Eye (tissue), 1 donor: ENCODE data around the gene MIDN.
"Not testable (repeated sequence)": the region's sequence is repeated elsewhere in the genome, so short reads cannot be mapped to it uniquely, and the experiment has no call there.

ENCODE experiments used
- DNase-seq: peaks from one replicate; pipeline ENCODE4 v3.0.0-alpha.2; 2015

Gene MIDN

DNA sequence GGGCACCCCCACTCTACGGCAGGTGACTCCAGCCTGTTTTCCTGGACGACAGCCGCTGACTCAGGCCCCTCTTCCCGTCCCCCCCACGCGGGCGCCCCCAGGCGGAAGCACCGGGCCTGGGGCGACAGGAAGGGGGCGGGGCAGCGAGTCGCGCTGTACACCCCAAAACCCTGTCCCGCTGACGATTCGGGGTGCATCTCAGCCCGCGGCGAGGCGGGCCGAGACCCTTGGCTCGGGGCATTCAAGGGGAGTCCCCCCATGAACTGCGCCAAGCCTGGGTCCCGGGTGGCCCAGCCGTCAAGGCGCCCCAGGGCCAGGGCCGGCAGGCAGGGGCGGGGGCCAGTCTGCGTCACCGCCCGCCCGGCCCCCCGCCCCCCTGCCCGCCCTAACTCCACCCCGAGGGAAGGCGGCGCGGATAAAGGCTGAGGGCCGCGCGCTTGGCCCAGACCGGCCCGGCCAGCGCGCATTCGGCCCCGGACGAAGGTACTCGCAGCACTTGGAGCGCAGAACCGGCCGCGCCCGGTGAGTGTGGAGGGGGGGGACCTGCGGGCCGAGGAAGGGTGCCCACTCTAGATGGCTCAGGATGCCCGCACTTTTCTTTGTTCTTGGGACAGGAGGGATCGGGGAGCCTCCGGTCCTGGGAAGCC lies at the start of gene MIDN:
MIDN (plus strand) TSS at position 445 of the 647 bp plus-strand sequence. CDS start 1,714 bp downstream, outside the sequence.
- DNase-seq: peak; percentile 93

DNA sequence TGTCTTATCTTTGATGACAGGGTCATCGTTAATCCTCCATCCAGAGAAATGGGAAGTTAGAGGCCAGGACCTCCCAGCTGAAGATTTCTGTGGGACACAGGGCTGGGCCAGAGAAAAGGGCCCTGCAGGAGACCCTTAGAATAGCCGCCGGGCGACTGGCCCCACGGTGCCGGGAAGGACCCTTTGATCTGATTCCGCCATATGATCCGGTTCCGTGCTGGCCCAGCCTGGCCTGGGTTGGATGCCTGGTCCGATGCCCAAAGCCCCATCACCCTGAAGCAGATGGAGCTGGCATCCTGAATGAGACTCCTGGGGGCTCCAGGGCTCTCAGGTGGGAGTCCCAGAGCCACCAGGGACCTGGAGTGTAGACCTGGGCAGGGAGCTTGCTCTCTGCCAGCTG lies 48.9 kb upstream of the MIDN start:
- no peak for DNase-seq

DNA sequence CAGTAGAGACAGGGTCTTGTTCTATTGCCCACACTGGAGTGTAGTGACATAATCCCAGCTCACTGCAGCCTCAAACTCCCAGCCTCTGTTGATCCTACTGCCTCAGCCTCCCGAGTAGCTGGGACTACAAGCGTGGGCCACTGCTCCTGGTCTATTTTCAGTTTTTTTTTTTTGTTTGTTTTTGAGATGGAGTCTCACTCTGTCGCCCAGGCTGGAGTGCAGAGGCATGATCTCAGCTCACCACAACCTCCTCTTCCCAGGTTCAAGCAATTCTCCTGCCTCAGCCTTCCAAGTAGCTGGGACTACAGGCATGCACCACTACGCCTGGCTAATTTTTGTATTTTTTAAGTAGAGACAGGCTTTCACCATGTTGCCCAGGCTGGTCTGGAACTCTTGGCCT lies 47.8 kb upstream of the MIDN start:
- DNase-seq: not testable (repeated sequence)

DNA sequence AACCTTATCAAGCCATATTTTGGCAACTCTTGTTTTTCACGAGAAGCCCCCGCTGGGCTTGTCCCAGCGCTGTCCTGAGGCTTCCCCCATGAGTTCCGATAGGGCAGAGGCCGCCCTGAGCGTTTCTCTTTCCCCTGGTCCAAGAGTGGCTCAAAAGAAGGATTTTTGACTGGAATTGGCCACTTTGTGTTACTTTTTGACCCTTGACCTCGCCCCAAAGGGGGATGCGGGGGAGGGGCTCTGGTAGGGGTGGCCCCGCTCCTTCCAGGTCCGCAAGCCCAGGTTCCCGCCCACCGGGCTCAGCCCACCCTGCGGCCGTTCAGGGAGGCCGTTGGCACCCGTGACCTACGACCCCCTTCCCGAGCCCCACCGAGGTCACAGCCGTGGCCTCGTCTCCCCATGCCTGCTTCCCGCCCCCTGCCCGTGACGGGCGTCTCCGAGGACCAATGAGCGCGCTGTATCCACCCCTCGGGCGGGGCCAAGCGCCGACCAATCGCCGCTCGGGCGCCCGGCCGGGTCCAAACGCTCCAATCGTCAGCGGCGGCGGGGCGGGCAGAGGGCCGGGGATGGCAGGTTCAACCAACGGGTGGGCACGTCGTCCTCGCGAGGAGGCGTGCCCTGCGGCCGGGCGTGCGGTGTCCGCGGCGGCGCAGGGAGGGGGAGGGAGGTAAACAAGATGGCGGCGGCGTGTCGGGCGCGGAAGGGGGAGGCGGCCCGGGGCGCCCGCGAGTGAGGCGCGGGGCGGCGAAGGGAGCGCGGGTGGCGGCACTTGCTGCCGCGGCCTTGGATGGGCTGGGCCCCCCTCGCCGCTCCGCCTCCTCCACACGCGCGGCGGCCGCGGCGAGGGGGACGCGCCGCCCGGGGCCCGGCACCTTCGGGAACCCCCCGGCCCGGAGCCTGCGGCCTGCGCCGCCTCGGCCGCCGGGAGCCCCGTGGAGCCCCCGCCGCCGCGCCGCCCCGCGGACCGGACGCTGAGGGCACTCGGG lies 43.0 kb upstream of the MIDN start, which contains the start of gene STK11:
STK11 (plus strand) TSS at position 665 of the 986 bp plus-strand sequence. CDS start 1,136 bp downstream, outside the sequence.
- DNase-seq: peak; percentile 99

DNA sequence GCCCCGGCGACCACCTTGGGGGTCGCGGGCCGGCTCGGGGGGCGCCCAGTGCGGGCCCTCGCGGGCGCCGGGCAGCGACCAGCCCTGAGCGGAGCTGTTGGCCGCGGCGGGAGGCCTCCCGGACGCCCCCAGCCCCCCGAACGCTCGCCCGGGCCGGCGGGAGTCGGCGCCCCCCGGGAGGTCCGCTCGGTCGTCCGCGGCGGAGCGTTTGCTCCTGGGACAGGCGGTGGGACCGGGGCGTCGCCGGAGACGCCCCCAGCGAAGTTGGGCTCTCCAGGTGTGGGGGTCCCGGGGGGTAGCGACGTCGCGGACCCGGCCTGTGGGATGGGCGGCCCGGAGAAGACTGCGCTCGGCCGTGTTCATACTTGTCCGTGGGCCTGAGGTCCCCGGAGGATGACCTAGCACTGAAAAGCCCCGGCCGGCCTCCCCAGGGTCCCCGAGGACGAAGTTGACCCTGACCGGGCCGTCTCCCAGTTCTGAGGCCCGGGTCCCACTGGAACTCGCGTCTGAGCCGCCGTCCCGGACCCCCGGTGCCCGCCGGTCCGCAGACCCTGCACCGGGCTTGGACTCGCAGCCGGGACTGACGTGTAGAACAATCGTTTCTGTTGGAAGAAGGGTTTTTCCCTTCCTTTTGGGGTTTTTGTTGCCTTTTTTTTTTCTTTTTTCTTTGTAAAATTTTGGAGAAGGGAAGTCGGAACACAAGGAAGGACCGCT lies 42.1 kb upstream of the MIDN start:
- no peak for DNase-seq

DNA sequence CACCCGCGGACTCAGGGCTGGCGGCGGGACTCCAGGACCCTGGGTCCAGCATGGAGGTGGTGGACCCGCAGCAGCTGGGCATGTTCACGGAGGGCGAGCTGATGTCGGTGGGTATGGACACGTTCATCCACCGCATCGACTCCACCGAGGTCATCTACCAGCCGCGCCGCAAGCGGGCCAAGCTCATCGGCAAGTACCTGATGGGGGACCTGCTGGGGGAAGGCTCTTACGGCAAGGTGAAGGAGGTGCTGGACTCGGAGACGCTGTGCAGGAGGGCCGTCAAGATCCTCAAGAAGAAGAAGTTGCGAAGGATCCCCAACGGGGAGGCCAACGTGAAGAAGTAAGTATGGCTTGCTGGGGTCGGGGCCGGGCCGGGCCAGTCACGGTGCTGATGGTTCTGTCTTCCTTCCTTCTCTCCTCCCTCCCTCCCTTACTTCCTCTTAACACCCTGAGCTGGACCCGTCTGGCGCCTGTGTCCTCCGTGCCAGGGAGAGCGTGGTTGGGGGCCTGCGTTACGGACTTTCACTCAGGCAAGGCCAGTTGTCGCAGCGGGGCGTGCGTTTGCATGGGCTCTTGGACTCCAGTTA lies 41.4 kb upstream of the MIDN start:
- DNase-seq: peak; percentile 54

DNA sequence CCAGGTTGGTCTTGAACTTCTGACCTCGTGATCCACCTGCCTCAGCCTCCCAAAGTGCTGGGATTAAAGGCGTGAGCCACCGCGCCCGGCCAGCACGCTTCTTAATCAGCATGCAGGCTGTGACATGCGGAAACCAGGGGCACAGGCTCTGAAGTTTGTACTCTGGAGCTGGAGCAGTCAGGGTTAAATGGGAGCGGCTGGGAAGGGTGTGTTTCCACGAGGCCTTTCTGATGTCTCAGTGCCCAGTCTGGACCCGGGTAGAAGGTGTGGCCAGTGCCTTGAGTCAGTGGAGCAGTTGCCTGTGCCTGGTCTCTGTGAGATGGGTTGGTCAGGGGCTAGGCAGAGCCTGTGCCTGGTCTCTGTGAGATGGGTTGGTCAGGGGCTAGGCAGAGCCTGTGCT lies 39.6 kb upstream of the MIDN start:
- not testable (repeated sequence) for DNase-seq

DNA sequence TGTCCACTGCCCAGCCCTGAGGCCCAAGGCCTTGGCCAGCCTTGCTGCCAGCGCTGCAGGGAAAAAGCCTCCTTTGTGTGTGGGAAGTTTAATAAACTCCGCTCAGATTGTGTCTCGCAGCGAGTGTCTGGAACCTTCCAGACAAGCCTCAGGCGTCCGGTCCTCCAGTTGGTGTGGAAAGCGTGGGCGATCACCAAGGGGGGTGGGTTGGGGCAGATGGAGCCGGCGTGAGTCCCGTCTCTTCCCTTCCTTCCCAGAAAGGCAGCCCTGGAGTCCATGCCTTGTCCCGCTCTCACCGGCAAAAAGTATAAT lies 38.2 kb upstream of the MIDN start:
- no peak for DNase-seq

DNA sequence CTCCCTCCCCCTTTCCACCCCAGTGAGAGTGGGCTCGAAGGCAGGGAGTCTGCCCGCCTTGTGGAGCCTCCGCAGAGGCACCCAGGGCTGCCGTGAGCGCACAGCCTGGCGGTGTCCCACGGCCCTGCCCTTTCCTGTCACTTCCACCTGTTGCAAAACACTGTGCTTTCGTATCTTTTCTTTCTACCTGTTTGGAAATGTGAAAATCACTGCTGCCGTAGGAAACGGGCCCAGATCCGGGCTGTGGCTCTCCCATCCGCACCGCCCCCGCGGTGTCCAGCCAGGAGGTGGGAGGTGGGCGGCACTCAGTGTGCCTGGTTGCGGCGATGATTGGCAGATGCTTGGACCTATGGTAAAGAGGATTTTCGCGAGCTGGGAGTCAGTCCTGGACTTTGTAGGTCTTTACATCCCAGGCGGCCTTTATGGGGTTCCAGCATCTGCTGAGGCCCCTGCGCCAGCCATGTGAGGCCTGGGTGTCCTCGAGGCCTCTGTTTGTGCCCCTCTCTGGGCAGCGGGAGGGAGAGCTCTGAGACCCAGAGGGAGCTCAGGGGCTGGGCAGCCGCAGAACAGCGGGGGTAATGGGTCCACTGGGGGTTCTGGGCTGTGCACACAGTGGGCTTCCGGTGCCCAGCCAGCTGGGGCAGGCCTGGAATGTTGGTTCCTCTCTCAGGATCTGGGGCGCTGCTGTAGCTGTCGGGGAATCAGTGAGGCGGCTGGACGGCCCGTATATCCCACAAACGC lies 36.7 kb upstream of the MIDN start:
- DNase-seq: no peak

DNA sequence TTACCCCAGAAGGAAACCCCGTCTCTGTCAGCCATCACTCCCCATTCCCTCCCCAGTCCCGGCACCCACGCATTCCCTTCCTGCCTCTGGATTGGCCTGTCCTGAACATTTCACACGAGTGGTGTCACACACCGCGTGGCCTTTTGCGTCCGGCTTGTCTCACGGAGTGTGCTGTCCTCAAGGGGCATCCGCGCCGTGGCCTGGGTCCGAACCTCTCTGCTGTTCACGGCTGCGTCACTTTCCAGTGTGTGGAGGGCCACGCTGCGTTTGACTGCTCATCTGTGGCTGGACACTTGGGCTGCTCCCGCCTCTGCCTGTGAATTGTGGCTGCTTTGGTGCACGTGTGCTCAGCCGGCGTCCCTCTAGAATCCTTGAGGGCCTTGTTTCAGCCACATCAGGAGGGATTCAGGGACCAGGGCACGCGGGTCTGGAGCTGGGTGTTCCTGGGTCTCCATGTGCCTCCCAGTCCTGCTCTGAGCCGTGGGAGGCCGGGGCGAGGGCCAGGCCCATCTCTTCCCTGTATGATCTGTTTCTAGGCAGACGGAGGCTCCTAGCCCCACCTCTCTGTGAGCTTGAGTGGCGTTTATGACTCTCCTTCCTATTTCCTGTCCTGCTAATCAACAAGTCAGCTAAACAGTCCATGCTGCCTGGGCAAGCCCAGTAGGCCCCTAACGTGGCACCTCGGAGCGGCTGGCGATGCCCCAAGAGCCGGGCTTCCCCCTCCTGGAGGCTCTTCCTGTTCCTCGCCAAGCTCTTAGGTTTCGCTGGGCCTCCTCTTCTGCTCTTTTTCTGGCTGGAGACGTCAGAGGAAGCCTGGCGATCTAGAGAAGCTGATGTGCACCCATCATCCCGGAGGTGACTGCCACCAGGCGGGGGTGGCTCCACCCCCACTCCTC lies 34.7 kb upstream of the MIDN start:
- DNase-seq: no peak

DNA sequence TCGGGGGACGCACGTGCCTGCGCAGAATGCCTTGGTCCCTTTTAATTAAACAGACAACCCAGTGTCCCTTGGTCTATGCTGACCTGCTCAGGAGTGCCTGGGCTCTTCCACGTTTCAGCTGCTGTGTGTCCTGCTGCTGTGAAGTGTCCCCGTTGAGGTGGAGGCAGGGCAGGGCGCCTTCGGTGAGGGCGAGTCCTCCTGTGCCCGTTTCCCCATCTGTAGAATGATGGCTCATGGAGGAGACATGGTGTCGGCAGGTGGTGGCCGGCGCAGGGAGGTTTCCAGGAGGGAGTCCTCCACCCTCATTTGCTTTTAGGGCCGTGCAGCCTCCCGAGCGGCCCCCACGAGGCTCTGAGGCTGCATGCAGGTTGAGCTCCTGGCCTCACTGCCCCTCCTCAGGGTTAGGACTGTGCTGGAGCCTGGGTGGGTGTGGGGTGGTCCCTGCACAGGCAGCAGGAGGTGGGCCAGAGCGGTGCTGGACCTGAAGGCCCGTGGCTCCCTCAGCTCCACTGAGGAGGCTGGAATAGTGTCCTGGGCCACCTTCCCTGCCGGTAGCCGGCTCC lies 34.0 kb upstream of the MIDN start:
- no peak for DNase-seq

DNA sequence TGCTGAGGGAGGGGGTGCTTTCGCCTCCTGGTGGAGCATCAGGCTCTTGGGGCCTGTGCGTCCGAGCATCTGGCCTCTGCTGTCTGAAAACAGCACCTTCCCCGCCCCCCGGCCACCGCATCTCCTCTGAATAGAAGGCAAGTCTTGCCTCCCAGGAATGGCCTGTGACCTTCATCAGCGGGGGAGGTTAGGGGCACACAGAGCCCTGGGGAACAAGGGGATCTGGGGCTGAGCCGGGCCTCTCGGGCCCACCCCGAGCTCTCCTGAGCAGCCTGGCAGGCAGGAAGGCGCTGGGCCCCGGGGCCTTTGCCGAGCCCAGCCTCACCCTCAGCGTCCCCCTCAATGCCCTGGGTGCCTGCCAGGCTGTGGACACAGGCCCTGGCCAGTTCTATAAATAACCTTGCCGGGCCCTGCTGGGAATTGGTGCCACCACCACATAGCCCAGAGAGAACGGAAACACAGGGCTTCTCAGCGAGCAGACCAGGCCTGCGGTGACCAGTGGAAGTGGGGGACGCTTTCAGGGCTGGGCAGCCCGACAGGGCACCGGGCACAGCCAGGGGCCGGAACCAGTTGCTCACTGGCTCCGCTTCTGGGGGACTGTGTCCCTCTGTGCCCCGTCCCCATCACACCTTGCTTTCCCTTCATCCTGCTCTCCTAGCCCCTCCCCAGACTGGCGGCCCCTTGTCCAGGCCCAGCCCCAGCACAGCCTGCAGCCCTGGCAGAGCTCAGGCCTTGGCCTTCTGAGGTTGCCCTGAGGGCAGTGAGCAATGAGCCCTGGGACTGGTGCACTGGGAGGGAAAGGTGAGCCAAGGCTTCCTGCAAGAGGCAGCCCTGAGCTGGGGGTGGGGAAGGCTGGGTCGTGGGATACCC lies 33.3 kb upstream of the MIDN start:
- DNase-seq: no peak

DNA sequence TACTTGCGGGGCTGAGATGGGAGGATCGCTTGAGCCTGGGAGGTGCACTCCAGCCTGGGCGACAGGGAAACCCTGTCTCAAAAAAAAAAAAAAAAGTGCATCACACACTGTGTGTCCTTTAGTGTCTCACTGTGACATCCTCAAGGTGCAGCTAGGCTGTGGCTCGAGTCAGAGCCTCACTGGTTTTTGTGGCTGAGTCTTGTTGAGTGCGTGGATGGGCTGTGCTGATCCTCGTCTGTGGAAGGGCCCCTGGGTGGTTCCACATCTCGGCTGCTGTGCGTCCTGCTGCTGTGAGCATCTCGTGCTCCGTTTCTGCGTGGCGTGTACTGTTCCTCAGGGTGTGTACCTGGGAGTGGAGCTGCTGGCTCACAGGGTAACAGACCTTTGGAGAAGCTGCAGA lies 31.6 kb upstream of the MIDN start:
- DNase-seq: no peak

DNA sequence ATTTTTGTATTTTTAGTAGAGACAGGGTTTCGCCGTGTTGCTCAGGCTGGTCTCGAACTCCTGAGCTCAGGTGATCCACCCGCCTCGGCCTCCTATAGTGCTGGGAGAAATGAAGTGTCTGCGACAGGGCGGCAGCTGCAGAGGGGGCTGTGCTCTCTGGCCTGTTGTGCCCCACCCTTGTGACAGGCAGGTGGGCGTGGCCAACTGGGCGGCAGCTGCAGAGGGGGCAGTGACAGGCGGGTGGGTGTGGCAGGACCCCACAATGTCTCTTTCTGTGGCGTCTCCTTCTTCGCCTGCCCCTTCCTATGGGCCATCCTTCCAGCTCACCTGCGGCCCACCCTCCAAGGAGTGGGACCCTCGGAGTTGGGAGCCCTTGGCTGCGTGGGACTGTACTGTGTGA lies 31.0 kb upstream of the MIDN start:
- DNase-seq: no peak

DNA sequence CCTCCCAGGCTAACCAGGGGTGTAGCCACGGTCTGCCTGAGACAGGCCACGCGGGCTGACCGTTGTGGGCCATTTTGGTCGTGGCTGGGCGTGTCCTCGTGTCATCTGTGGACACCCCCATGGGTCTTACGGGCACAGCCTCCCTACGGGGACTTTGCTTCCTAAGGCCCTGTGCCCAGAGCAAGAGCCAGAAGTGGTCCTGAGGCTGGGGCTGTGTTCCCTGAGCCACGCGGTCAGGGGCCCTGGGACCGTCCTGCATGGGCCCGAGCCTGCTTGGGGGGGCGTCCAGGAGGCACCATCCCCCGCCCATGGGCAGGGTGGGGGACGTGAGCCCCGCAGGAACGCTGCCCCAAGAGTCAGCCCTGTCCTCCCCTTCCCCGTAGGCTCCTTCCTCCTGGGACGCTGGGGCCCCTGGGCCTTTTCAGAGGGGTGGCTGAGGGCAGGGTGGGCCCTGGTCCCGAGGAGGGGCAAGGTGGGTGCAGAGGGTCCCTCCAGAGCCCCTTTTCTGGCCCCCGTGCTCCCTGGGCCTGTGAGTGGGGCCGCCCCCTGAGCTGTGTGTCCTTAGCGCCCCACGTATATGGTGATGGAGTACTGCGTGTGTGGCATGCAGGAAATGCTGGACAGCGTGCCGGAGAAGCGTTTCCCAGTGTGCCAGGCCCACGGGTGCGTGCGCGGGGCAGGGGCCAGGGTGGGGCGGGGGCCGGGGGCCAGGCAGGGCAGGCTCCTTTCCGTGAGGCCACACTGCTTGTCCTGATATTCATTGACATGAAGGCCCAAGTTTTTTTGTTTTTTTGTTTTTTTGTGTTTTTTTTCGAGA lies 29.4 kb upstream of the MIDN start:
- no peak for DNase-seq

DNA sequence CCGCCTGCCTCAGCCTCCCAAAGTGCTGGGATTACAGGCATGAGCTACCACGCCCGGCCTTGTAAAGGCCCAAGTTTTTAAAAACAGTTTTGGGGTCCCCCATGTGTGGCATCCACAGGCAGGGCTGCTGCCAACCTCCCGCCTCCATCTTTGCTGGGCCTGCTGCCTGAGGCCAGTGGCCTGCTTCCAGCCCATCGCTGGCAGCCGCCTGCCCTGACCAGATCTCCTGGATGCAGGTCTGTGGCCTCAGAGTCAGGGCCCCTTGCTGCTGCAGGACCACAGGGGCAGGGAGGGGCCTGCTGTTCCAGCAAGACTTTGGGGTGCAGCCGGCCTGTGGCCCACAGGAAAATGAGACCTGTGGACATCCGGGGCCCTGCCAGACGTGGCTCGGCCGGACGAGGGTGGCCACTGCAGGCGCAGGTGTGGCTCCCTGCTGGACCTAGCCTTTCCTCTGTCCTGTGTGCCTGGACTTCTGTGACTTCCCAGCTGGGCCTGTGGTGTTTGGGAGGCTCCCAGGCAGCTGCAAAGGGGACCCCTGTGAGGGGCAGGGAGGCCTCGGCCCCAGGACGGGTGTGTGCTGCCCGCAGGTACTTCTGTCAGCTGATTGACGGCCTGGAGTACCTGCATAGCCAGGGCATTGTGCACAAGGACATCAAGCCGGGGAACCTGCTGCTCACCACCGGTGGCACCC lies 28.5 kb upstream of the MIDN start:
- DNase-seq: no peak

DNA sequence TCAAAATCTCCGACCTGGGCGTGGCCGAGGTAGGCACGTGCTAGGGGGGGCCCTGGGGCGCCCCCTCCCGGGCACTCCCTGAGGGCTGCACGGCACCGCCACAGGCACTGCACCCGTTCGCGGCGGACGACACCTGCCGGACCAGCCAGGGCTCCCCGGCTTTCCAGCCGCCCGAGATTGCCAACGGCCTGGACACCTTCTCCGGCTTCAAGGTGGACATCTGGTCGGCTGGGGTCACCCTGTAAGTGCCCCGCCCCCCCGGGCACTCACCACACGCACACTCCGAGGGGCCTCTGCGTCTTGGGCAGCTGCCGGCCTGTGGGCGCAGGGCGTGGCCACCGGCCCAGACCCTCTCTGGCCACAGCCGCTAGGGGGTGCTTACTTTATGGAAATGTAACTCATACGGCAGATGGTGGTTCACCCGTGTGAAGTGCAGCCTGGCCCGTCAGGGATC lies 27.9 kb upstream of the MIDN start:
- no peak for DNase-seq
